A549 (cell line): ENCODE results near the gene KLK2. TPM values are rescaled to one million over a fixed set of nuclear protein-coding genes. Genes with fewer than 3 reads are reported as not detected.

Experiments
- ATAC-seq, 2 experiments: fragments of 200-7000 bp in 1 of 2; fragments of >200 bp in 1 of 2; cut with Nextera tagmentation in 1 of 2; cut with Tn5 transposase in 1 of 2; 3 replicates each; pipeline versions ENCODE4 v1.8.0 to v1.9.1; 2018 to 2020; ENCODE audit warnings: mild to moderate bottlenecking in 1 of 2, moderate library complexity in 1 of 2
- CTCF ChIA-PET: fragments of 300-600 bp; sonication (Branson Sonifier 250); formaldehyde crosslinking; extraction: SDS; loops from one replicate; lab custom pipeline; 2021; ENCODE audit warnings: antibody characterized with exemption, inconsistent platforms; lab: Yijun Ruan, JAX
- POLR2A ChIA-PET: fragments of 350-600 bp; formaldehyde crosslinking; extraction: SDS; loops from one replicate; lab custom pipeline; 2021; ENCODE audit warnings: antibody characterized with exemption, inconsistent platforms; lab: Yijun Ruan, JAX
- DNase-seq, 2 experiments: peaks; one replicate each; pipeline versions ENCODE4 v3.0.0 to v3.0.0-alpha.2; 2011 to 2016; ENCODE audit warnings: low read depth in 1 of 2, low spot score in 1 of 2
- FAIRE-seq: peaks from 2 replicates; lab custom pipeline; 2011; peaks lifted over from hg19 to GRCh38; lab: Jason Lieb, UNC
- H3K27ac ChIP-seq, 2 experiments: fragments of >200 bp; sonication (Bioruptor Twin); formaldehyde crosslinking; 3 replicates each; pipeline ENCODE4 v1.5.1; 2016 to 2017
- H3K4me1 ChIP-seq: fragments of >200 bp; sonication (Bioruptor Twin); formaldehyde crosslinking; 3 replicates; pipeline ENCODE4 v1.6.1; 2016
- H3K4me2 ChIP-seq: fragments of >200 bp; sonication (Bioruptor Twin); formaldehyde crosslinking; 3 replicates; pipeline ENCODE4 v1.6.1; 2016
- H3K4me3 ChIP-seq: fragments of >200 bp; sonication (Bioruptor Twin); formaldehyde crosslinking; 3 replicates; pipeline ENCODE4 v1.5.1; 2016
- H3K9me3 ChIP-seq: fragments of >200 bp; sonication (Bioruptor Twin); formaldehyde crosslinking; 3 replicates; pipeline ENCODE4 v1.6.1; 2016
- CBX2 ChIP-seq: fragments of 200-600 bp; sonication (generic); IDR thresholded peaks from 2 replicates; pipeline ENCODE4 v1.6.1; 2016; ENCODE audit warnings: low read depth, mild to moderate bottlenecking, borderline replicate concordance
- CEBPB ChIP-seq, 2 experiments: fragments of >200 bp in 1 of 2; sonication (Bioruptor Twin) in 1 of 2; formaldehyde crosslinking in 1 of 2; IDR thresholded peaks; 2 replicates each; pipeline ENCODE4 v1.6.1; 2012 to 2016
- CHD4 ChIP-seq: fragments of 200-600 bp; sonication (generic); IDR thresholded peaks from 2 replicates; pipeline ENCODE4 v1.6.1; 2016; ENCODE audit warnings: antibody characterized with exemption, mild to moderate bottlenecking, borderline replicate concordance
- EP300 ChIP-seq, 2 experiments: fragments of >200 bp; sonication (Bioruptor Twin); formaldehyde crosslinking; IDR thresholded peaks; 2 replicates in 1 of 2; 3 replicates in 1 of 2; pipeline ENCODE4 v1.6.1; 2016 to 2017
- GATA3 ChIP-seq: IDR thresholded peaks from 2 replicates; pipeline ENCODE4 v1.6.1; 2012; ENCODE audit warnings: borderline replicate concordance
- HOXB13 ChIP-seq: fragments of 250-450 bp; sonication (Bioruptor Pico); IDR thresholded peaks from 2 replicates; pipeline ENCODE4 v1.5.0; 2020; ENCODE audit warnings: low read depth, mild to moderate bottlenecking, moderate library complexity
- JUN ChIP-seq, 2 experiments: fragments of >200 bp; sonication (Bioruptor Twin); formaldehyde crosslinking; IDR thresholded peaks; 2 replicates in 1 of 2; 3 replicates in 1 of 2; pipeline ENCODE4 v1.6.1; 2016 to 2017
- JUNB ChIP-seq: fragments of >200 bp; sonication (Bioruptor Twin); formaldehyde crosslinking; IDR thresholded peaks from 2 replicates; pipeline ENCODE4 v1.6.1; 2016
- KDM5A ChIP-seq: fragments of 200-600 bp; sonication (generic); IDR thresholded peaks from 2 replicates; pipeline ENCODE4 v1.6.1; 2016; ENCODE audit warnings: antibody characterized with exemption, mild to moderate bottlenecking
- MAFK ChIP-seq: fragments of 450-650 bp; IDR thresholded peaks from 2 replicates; pipeline ENCODE4 v1.6.1; 2014; ENCODE audit not compliant: partially characterized antibody
- MAZ ChIP-seq: fragments of 150-350 bp; IDR thresholded peaks from 2 replicates; pipeline ENCODE4 v1.6.1; 2014; ENCODE audit warnings: antibody characterized with exemption, low read depth, low read length, borderline replicate concordance
- POLR2AphosphoS2 ChIP-seq: conservative IDR thresholded peaks from 2 replicates; pipeline ENCODE4 v1.6.1; 2012; ENCODE audit warnings: low read length, improper control_type of control experiment, inconsistent platforms
- RAD21 ChIP-seq, 2 experiments: fragments of >200 bp in 1 of 2; sonication (Bioruptor Twin) in 1 of 2; formaldehyde crosslinking in 1 of 2; IDR thresholded peaks in 1 of 2; conservative IDR thresholded peaks in 1 of 2; 2 replicates in 1 of 2; 3 replicates in 1 of 2; pipeline ENCODE4 v1.6.1; 2012 to 2018; ENCODE audit warnings: inconsistent platforms in 1 of 2
- RARB ChIP-seq: fragments of 250-450 bp; sonication (Bioruptor Pico); IDR thresholded peaks from 2 replicates; pipeline ENCODE4 v1.8.0; 2021; ENCODE audit warnings: mild to moderate bottlenecking, moderate library complexity
- RCOR1 ChIP-seq: fragments of 150-350 bp; IDR thresholded peaks from 2 replicates; pipeline ENCODE4 v1.6.1; 2014; ENCODE audit warnings: antibody characterized with exemption, low read length, low read depth
- RFX5 ChIP-seq: fragments of 450-650 bp; IDR thresholded peaks from 2 replicates; pipeline ENCODE4 v1.7.1; 2014; ENCODE audit warnings: antibody characterized with exemption, mild to moderate bottlenecking, moderate library complexity
- RNF2 ChIP-seq: fragments of 200-600 bp; sonication (generic); IDR thresholded peaks from 2 replicates; pipeline ENCODE4 v1.6.1; 2016; ENCODE audit warnings: low read depth, mild to moderate bottlenecking, antibody characterized with exemption, moderate library complexity, borderline replicate concordance
- SREBF2 ChIP-seq: fragments of 450-650 bp; IDR thresholded peaks from 2 replicates; pipeline ENCODE4 v1.6.1; 2014; ENCODE audit warnings: mild to moderate bottlenecking, moderate library complexity
- TP53 ChIP-seq: fragments of 250-450 bp; sonication (Bioruptor Pico); IDR thresholded peaks from 2 replicates; pipeline ENCODE4 v1.5.0; 2021; ENCODE audit warnings: mild to moderate bottlenecking, moderate library complexity
- ZFP36 ChIP-seq: fragments of 450-650 bp; IDR thresholded peaks from 2 replicates; pipeline ENCODE4 v1.6.1; 2014; ENCODE audit warnings: borderline replicate concordance; ENCODE audit not compliant: partially characterized antibody
- WGBS: methylation state at CpG from one replicate; pipeline ENCODE4 v1.1.6; 2017; ENCODE audit errors: missing lambda C conversion rate; 5-methylcytosine and 5-hydroxymethylcytosine counted together
- polyA plus RNA-seq, 4 experiments: library from polyadenylated mRNA; depleted of rRNA in 3 of 4; stranded (reverse); fragments of >200 nt; fragmentation: RNase III in 1 of 4; extraction: RNeasy Plus Mini Kit Qiagen cat#74134 plus additional on column Dnase treatment in 1 of 4; gene quantifications; 2 replicates in 3 of 4; 3 replicates in 1 of 4; pipeline ENCODE4 v1.2.3, GENCODE V29; 2011 to 2017
- TF ChIP-seq, protein P1 (sequence below): fragments of 250-450 bp; sonication (Bioruptor Pico); IDR thresholded peaks from 2 replicates; pipeline ENCODE4 v1.5.0; 2020; ENCODE audit warnings: low read depth, mild to moderate bottlenecking, moderate library complexity
- TF ChIP-seq, protein P2 (sequence below): fragments of >200 bp; sonication (Bioruptor Twin); formaldehyde crosslinking; IDR thresholded peaks from 2 replicates; pipeline ENCODE4 v1.6.1; 2016
- TF ChIP-seq, protein P3 (sequence below): fragments of 450-650 bp; IDR thresholded peaks from 2 replicates; pipeline ENCODE4 v1.6.1; 2014; ENCODE audit warnings: antibody characterized with exemption

Gene KLK2
- polyA plus RNA-seq, 2 of the 4 experiments (the other 2 are of a cell fraction) = 0.21 to 0.49 TPM

DNA sequence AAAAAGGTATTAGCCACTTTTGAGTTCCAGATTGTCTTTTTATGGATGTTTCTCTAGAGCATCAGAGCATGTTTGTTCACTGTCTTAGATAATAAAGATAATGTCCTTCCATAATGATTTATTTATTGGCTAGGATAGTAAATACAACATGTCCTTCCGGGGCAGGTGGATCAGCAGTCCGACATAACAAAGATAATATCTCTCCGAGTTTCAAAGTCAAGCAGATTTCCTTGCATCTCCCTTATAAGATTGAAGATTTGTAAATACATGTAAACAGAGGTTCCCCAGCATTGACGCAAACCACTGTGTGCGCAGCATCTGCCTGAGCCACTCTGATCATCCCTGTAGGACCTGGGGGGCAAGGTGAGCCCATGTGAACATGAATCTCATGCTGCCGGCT is 31.1 kb upstream of the KLK2 start:
- FAIRE-seq (peak; percentile 51), DNase-seq (no peak), ATAC-seq (no peak)
- no peak overlapping the region for H3K4me2 ChIP-seq
- H3K27ac ChIP-seq = no peak overlapping the region
- no peak overlapping the region for H3K4me3 ChIP-seq
- peaks cover 17% of the 10 kb centered on the region; the same call in 2 of the 3 replicates for H3K9me3 ChIP-seq
- 66% methylated on average over 6 of the region's 6 CpGs for WGBS
- POLR2A ChIA-PET = no interaction called here
- CTCF ChIA-PET = interaction anchor here (1.0 kb wide), 1 partner anchor 80 kb away, joined by 5 read pairs; no protein-coding TSS in a partner anchor
- no peaks in the 10 kb centered on the region for H3K4me1 ChIP-seq
- no peak for TF ChIP-seq RCOR1
- TF ChIP-seq, protein P1, sequence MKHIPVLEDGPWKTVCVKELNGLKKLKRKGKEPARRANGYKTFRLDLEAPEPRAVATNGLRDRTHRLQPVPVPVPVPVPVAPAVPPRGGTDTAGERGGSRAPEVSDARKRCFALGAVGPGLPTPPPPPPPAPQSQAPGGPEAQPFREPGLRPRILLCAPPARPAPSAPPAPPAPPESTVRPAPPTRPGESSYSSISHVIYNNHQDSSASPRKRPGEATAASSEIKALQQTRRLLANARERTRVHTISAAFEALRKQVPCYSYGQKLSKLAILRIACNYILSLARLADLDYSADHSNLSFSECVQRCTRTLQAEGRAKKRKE (CRISPR knock-in tag) = no peak
- no peak for TF ChIP-seq RNF2
- no peak for TF ChIP-seq GATA3
- TF ChIP-seq KDM5A = no peak
- TF ChIP-seq JUNB = no peak
- TF ChIP-seq CHD4 = no peak
- TF ChIP-seq RARB (CRISPR knock-in tag) = no peak
- no peak for TF ChIP-seq RFX5
- TF ChIP-seq TP53 = no peak
- TF ChIP-seq MAZ = no peak
- TF ChIP-seq, protein P2, sequence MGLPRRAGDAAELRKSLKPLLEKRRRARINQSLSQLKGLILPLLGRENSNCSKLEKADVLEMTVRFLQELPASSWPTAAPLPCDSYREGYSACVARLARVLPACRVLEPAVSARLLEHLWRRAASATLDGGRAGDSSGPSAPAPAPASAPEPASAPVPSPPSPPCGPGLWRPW = no peak
- TF ChIP-seq ZFP36 = no peak
- no peak for TF ChIP-seq SREBF2
- TF ChIP-seq EP300 (IDR thresholded peaks at IDR 0.05) = no peak
- TF ChIP-seq RAD21 (conservative IDR thresholded peaks at IDR 0.05 in 1 of 2, IDR thresholded peaks at IDR 0.05 in 1 of 2) = no peak
- TF ChIP-seq MAFK = no peak
- no peak for TF ChIP-seq HOXB13 (CRISPR knock-in tag)

DNA sequence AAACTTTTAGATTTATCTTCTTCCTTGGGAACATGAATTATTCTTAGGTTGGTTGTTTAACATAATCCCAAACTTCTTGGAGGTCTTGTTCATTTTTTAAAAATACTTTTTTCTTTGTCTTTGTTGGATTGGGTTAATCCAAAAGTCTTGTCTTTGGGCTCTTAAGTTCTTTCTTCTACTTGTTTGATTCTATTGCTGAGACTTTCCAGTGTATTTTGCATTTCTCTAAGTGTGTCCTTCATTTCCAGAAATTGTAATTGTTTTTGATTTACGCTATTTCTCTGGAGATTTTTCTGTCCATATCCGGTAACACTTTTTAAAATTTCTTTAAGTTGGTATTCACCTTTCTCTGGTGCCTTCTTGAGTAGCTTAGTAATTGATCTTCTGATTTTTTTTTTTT is 30.0 kb upstream of the KLK2 start:
- POLR2A ChIA-PET = no interaction called here
- ATAC-seq = no peak
- CTCF ChIA-PET = interaction anchor here (1.4 to 3.5 kb wide), 2 partner anchors 21 to 78 kb away, joined by 4 to 15 read pairs; no protein-coding TSS in a partner anchor
- FAIRE-seq = no peak
- no peak for TF ChIP-seq CEBPB (IDR thresholded peaks at IDR 0.05)
- TF ChIP-seq, protein P3, sequence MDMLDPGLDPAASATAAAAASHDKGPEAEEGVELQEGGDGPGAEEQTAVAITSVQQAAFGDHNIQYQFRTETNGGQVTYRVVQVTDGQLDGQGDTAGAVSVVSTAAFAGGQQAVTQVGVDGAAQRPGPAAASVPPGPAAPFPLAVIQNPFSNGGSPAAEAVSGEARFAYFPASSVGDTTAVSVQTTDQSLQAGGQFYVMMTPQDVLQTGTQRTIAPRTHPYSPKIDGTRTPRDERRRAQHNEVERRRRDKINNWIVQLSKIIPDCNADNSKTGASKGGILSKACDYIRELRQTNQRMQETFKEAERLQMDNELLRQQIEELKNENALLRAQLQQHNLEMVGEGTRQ = no peak
- WGBS = 17% methylated on average over 2 of the region's 2 CpGs
- no peak for DNase-seq
- Histone ChIP-seq H3K27ac (no peak overlapping the region), H3K4me1 (no peaks in the 10 kb centered on the region), H3K9me3 (peaks cover 17% of the 10 kb centered on the region; the same call in 2 of the 3 replicates), H3K4me2 (no peak overlapping the region), H3K4me3 (no peak overlapping the region)

DNA sequence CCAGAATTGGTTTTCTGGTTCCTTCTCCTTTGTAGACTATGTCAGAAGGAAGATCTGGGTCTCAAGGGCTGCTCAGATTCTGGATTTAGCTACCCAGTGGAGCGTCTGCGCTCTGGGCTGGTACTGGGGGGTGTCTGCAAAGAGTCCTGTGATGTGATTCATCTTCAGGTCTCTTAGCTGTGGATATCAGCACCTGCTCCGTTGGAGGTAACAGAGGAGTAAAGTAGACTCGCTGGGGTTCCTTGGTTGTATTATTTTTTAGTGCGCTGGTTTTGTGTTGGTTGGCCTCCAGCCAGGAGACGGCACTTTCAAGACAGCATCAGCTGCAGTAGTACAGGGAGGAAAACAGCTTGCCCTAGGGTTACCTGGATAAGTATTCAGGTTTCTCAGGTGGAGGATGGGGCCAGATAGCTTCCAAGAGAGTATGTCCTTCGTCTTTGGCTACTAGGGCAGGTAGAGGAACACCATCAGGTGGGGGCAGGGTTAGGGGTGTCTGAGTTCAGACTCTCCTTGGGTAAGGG is 29.5 kb upstream of the KLK2 start:
- H3K27ac ChIP-seq = no peak overlapping the region
- DNase-seq (no peak), ATAC-seq (no peak), FAIRE-seq (no peak)
- under 1% methylated on average over 7 of the region's 7 CpGs for WGBS
- peaks cover 17% of the 10 kb centered on the region; the same call in 2 of the 3 replicates for H3K9me3 ChIP-seq
- ChIA-PET CTCF (interaction anchor here (0.6 to 3.5 kb wide), 6 partner anchors 11 to 173 kb away, joined by 3 to 15 read pairs (median 4); partner anchors contain the start of gene KLK3), POLR2A (no interaction called here)
- TF ChIP-seq POLR2AphosphoS2 = no peak
- no peak for TF ChIP-seq CBX2
- no peak for TF ChIP-seq JUN (IDR thresholded peaks at IDR 0.05)
- H3K4me3 ChIP-seq = no peak overlapping the region
- no peaks in the 10 kb centered on the region for H3K4me1 ChIP-seq
- no peak overlapping the region for H3K4me2 ChIP-seq
